GM12878 (cell line): ENCODE data around the gene SLC35D2. TPM values are rescaled to one million over a fixed set of nuclear protein-coding genes. Genes with fewer than 3 reads are reported as not detected.

ENCODE experiments used
- BACH1 ChIP-seq: fragments of 450-650 bp; IDR thresholded peaks from 2 replicates; pipeline ENCODE4 v1.6.1; 2017; ENCODE audit warnings: mild to moderate bottlenecking, borderline replicate concordance
- BHLHE40 ChIP-seq, 2 experiments: fragments of 450-650 bp in 1 of 2; IDR thresholded peaks; 2 replicates each; pipeline ENCODE4 v1.6.1; 2011 to 2017; ENCODE audit warnings: low read depth in 2 of 2, borderline replicate concordance in 1 of 2, improper control_type of control experiment in 1 of 2, low read length in 1 of 2, mild to moderate bottlenecking in 1 of 2
- CEBPB ChIP-seq, 2 experiments: fragments of 150-350 bp in 1 of 2; IDR thresholded peaks; 2 replicates each; pipeline ENCODE4 v1.6.1; 2012 to 2014; ENCODE audit warnings: low read depth in 2 of 2, low read length in 2 of 2, borderline replicate concordance in 1 of 2, inconsistent platforms in 1 of 2
- CHD2 ChIP-seq: IDR thresholded peaks from 2 replicates; pipeline ENCODE4 v1.6.1; 2011; ENCODE audit warnings: low read depth, low read length, improper control_type of control experiment, borderline replicate concordance
- FOXM1 ChIP-seq: IDR thresholded peaks from 2 replicates; pipeline ENCODE4 v1.6.1; 2012; ENCODE audit warnings: low read depth, mild to moderate bottlenecking, inconsistent platforms, low read length, moderate library complexity
- GABPA ChIP-seq: IDR thresholded peaks from 2 replicates; pipeline ENCODE4 v1.6.1; 2014; ENCODE audit warnings: antibody characterized with exemption, low read depth, mild to moderate bottlenecking, inconsistent platforms
- HDGF ChIP-seq: fragments of 450-650 bp; IDR thresholded peaks from 2 replicates; pipeline ENCODE4 v1.6.1; 2016; ENCODE audit warnings: antibody characterized with exemption
- IKZF1 ChIP-seq: fragments of 450-650 bp; conservative IDR thresholded peaks from 2 replicates; pipeline ENCODE4 v1.6.1; 2017; ENCODE audit warnings: antibody characterized with exemption, mild to moderate bottlenecking
- IKZF2 ChIP-seq, 2 experiments: fragments of 450-650 bp; IDR thresholded peaks; 2 replicates each; pipeline ENCODE4 v1.6.1; 2017; ENCODE audit warnings: mild to moderate bottlenecking in 2 of 2, moderate library complexity in 2 of 2
- JUNB ChIP-seq: IDR thresholded peaks from 2 replicates; pipeline ENCODE4 v1.6.1; 2016; ENCODE audit warnings: antibody characterized with exemption, mild to moderate bottlenecking
- KLF5 ChIP-seq: fragments of 450-650 bp; IDR thresholded peaks from 2 replicates; pipeline ENCODE4 v1.6.1; 2014; ENCODE audit warnings: mild to moderate bottlenecking; ENCODE audit not compliant: partially characterized antibody
- NRF1 ChIP-seq: conservative IDR thresholded peaks from 2 replicates; pipeline ENCODE4 v1.6.1; 2011; ENCODE audit warnings: mild to moderate bottlenecking, low read depth, low read length, improper control_type of control experiment
- PAX8 ChIP-seq: fragments of 450-650 bp; IDR thresholded peaks from 2 replicates; pipeline ENCODE4 v1.6.1; 2017; ENCODE audit warnings: mild to moderate bottlenecking, moderate library complexity
- POLR2AphosphoS5 ChIP-seq: IDR thresholded peaks from 2 replicates; pipeline ENCODE4 v1.6.1; 2011; ENCODE audit warnings: mild to moderate bottlenecking, low read length, inconsistent platforms
- POU2F2 ChIP-seq: IDR thresholded peaks from 3 replicates; pipeline ENCODE4 v1.6.1; 2011; ENCODE audit warnings: low read depth, mild to moderate bottlenecking, low read length, borderline replicate concordance
- RCOR1 ChIP-seq: conservative IDR thresholded peaks from 2 replicates; pipeline ENCODE4 v1.6.1; 2012; ENCODE audit warnings: low read depth, low read length, improper control_type of control experiment
- RUNX3 ChIP-seq: IDR thresholded peaks from 2 replicates; pipeline ENCODE4 v1.6.1; 2012; ENCODE audit warnings: low read length, inconsistent platforms
- SMAD5 ChIP-seq: IDR thresholded peaks from 2 replicates; pipeline ENCODE4 v1.6.1; 2016; ENCODE audit warnings: antibody characterized with exemption, low read depth
- SMARCA5 ChIP-seq: fragments of 450-650 bp; IDR thresholded peaks from 2 replicates; pipeline ENCODE4 v1.6.1; 2017; ENCODE audit warnings: mild to moderate bottlenecking
- TCF3 ChIP-seq: IDR thresholded peaks from 2 replicates; pipeline ENCODE4 v1.6.1; 2012; ENCODE audit warnings: low read depth, mild to moderate bottlenecking, low read length, borderline replicate concordance; ENCODE audit not compliant: insufficient read depth
- TCF7 ChIP-seq: IDR thresholded peaks from 2 replicates; pipeline ENCODE4 v1.6.1; 2014; ENCODE audit warnings: antibody characterized with exemption, borderline replicate concordance
- WRNIP1 ChIP-seq: IDR thresholded peaks from 2 replicates; pipeline ENCODE4 v1.6.1; 2011; ENCODE audit warnings: low read depth, low read length, improper control_type of control experiment, borderline replicate concordance
- YBX1 ChIP-seq: fragments of 450-650 bp; IDR thresholded peaks from 2 replicates; pipeline ENCODE4 v1.6.1; 2016; ENCODE audit warnings: antibody characterized with exemption
- ZBED1 ChIP-seq: IDR thresholded peaks from 2 replicates; pipeline ENCODE4 v1.6.1; 2016; ENCODE audit warnings: borderline replicate concordance
- ZNF207 ChIP-seq: fragments of 450-650 bp; IDR thresholded peaks from 2 replicates; pipeline ENCODE4 v1.6.1; 2014; ENCODE audit warnings: antibody characterized with exemption, mild to moderate bottlenecking, borderline replicate concordance
- ZNF384 ChIP-seq: IDR thresholded peaks from 2 replicates; pipeline ENCODE4 v1.6.1; 2012; ENCODE audit warnings: low read depth, mild to moderate bottlenecking, low read length, improper control_type of control experiment, borderline replicate concordance
- ZNF622 ChIP-seq: fragments of 450-650 bp; IDR thresholded peaks from 2 replicates; pipeline ENCODE4 v1.6.1; 2017; ENCODE audit warnings: mild to moderate bottlenecking, inconsistent platforms
- polyA plus RNA-seq, 11 experiments: library from polyadenylated mRNA; depleted of rRNA in 4 of 11; unstranded in 6 of 11; stranded (reverse) in 5 of 11; fragments of >200 nt; fragmentation: Nextera tagmentation in 4 of 11; fragmentation: Illumina TruSeq in 1 of 11; extraction: Ambion mirVana in 4 of 11; extraction: Trizol in 1 of 11; gene quantifications; 1 replicate in 1 of 11; 2 replicates in 10 of 11; pipeline versions ENCODE4 v1.2.1 to v1.2.3, GENCODE V29; 2011 to 2016; ENCODE audit warnings: inconsistent platforms in 2 of 11, missing spikeins in 2 of 11, low read depth in 1 of 11
- total RNA-seq, 4 experiments: library from RNA; depleted of rRNA in 3 of 4; stranded (reverse); fragments of >200 nt in 3 of 4; fragmentation: Illumina TruSeq in 1 of 4; extraction: Trizol in 1 of 4; gene quantifications; 2 replicates each; pipeline versions ENCODE4 v1.2.1 to v1.2.3, GENCODE V29; 2013 to 2021
- TF ChIP-seq, protein P1 (sequence below): fragments of 450-650 bp; IDR thresholded peaks from 2 replicates; pipeline ENCODE4 v1.6.1; 2018; ENCODE audit warnings: borderline replicate concordance, mild to moderate bottlenecking; ENCODE audit not compliant: partially characterized antibody
- TF ChIP-seq, protein P2 (sequence below): IDR thresholded peaks from 2 replicates; pipeline ENCODE4 v1.6.1; 2011; ENCODE audit warnings: low read depth, mild to moderate bottlenecking, low read length, moderate library complexity, borderline replicate concordance; ENCODE audit errors: extremely low read depth
- TF ChIP-seq, protein P3 (sequence below): fragments of 450-650 bp; IDR thresholded peaks from 2 replicates; pipeline ENCODE4 v1.6.1; 2016; ENCODE audit warnings: mild to moderate bottlenecking

SLC35D2 gene
- total and polyA plus RNA-seq, 10 of the 15 experiments (the other 5 are each of a cell fraction or from before 2014, with no cell fraction given) = 0.64 to 6.3 (median 3.5) TPM

DNA sequence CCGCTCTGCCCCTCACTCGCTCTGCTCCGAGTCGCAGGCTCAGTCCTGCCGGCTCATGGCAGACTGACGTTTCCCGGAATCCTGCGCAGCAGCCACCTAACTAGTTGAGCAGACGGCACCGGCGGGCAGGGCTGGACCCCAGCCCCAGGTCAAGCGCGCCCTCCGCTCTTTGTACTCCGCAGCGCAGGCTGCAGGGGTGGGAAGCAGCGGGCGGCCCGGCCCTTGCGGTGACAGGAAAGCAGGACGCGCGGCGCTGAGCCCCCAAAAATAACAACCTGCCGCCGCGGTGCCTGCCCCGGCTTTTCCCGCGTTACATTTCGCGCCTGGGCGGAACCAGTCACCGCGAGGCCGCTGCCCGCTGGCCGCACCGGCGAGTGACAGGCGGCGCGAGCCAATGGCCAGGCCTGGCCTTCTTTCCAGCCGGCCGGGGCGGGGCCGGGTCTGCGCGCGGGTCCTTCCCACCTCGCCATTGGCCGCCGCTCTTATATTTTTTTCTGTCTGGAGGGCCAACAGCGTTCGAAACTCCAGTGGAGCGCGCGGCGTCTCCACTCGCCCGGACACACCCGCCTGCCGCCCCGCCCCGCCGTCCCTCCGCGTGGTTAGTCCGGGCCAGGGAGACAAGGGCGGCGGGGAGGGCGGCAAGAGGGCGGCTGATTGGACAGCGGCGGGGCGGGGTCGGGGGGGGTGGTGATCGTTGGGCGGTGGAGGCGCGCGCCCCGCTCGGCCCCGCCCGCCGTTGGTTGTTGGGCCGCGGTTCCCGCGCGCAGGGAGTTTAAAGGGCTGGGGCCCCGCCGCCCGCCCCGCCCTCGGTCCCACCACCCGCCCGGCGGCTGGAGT is 34.8 kb upstream of the SLC35D2 start, which contains the start of gene ZNF367 (continued):
- TF ChIP-seq, protein P1, sequence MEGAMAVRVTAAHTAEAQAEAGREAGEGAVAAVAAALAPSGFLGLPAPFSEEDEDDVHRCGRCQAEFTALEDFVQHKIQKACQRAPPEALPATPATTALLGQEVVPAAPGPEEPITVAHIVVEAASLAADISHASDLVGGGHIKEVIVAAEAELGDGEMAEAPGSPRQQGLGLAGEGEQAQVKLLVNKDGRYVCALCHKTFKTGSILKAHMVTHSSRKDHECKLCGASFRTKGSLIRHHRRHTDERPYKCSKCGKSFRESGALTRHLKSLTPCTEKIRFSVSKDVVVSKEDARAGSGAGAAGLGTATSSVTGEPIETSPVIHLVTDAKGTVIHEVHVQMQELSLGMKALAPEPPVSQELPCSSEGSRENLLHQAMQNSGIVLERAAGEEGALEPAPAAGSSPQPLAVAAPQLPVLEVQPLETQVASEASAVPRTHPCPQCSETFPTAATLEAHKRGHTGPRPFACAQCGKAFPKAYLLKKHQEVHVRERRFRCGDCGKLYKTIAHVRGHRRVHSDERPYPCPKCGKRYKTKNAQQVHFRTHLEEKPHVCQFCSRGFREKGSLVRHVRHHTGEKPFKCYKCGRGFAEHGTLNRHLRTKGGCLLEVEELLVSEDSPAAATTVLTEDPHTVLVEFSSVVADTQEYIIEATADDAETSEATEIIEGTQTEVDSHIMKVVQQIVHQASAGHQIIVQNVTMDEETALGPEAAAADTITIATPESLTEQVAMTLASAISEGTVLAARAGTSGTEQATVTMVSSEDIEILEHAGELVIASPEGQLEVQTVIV = no peak
- TF ChIP-seq ZNF622 (no peak), BACH1 (no peak), IKZF2 (IDR thresholded peaks at IDR 0.05) (no peak), NRF1 (0 out of 2 replicates have a peak, but pooled peaks have one; percentile 14), IKZF1 (peak; percentile 36; the same call in 1 of the 2 replicates), GABPA (no peak), POLR2AphosphoS5 (peak; percentile 75), TCF3 (no peak), CHD2 (peak; percentile 93), FOXM1 (peak; percentile 28; the same call in 1 of the 2 replicates), SMARCA5 (no peak), JUNB (no peak), ZBED1 (no peak), CEBPB (IDR thresholded peaks at IDR 0.05; ENCODE audit: borderline replicate concordance in 1 of 2, low read depth in 2 of 2, low read length in 2 of 2) (no peak), POU2F2 (no peak), KLF5 (no peak), SMAD5 (no peak), RUNX3 (peak; percentile 57), RCOR1 (no peak), YBX1 (no peak), TCF7 (no peak), WRNIP1 (no peak), ZNF384 (peak; percentile 93), BHLHE40 (IDR thresholded peaks at IDR 0.05; ENCODE audit: borderline replicate concordance in 1 of 2, low read depth in 2 of 2, low read length in 1 of 2) (peak in 1 of 2 experiments; percentile 19; a peak in 2 of 4 replicates), ZNF207 (0 out of 2 replicates have a peak, but pooled peaks have one; percentile 58), HDGF (no peak), PAX8 (no peak)
- TF ChIP-seq, protein P2, sequence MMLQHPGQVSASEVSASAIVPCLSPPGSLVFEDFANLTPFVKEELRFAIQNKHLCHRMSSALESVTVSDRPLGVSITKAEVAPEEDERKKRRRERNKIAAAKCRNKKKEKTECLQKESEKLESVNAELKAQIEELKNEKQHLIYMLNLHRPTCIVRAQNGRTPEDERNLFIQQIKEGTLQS = no peak
- TF ChIP-seq, protein P3, sequence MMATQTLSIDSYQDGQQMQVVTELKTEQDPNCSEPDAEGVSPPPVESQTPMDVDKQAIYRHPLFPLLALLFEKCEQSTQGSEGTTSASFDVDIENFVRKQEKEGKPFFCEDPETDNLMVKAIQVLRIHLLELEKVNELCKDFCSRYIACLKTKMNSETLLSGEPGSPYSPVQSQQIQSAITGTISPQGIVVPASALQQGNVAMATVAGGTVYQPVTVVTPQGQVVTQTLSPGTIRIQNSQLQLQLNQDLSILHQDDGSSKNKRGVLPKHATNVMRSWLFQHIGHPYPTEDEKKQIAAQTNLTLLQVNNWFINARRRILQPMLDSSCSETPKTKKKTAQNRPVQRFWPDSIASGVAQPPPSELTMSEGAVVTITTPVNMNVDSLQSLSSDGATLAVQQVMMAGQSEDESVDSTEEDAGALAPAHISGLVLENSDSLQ = peak; percentile 99
